ENCODE measurements around the gene EIF3K.
A peak's percentile ranks its signal among the peaks of the same experiment; 100 is the strongest.
"Not testable (repeated sequence)": the region's sequence is repeated elsewhere in the genome, so short reads cannot be mapped to it uniquely, and the experiment has no call there.

The EIF3K gene, protein sequence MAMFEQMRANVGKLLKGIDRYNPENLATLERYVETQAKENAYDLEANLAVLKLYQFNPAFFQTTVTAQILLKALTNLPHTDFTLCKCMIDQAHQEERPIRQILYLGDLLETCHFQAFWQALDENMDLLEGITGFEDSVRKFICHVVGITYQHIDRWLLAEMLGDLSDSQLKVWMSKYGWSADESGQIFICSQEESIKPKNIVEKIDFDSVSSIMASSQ

DNA sequence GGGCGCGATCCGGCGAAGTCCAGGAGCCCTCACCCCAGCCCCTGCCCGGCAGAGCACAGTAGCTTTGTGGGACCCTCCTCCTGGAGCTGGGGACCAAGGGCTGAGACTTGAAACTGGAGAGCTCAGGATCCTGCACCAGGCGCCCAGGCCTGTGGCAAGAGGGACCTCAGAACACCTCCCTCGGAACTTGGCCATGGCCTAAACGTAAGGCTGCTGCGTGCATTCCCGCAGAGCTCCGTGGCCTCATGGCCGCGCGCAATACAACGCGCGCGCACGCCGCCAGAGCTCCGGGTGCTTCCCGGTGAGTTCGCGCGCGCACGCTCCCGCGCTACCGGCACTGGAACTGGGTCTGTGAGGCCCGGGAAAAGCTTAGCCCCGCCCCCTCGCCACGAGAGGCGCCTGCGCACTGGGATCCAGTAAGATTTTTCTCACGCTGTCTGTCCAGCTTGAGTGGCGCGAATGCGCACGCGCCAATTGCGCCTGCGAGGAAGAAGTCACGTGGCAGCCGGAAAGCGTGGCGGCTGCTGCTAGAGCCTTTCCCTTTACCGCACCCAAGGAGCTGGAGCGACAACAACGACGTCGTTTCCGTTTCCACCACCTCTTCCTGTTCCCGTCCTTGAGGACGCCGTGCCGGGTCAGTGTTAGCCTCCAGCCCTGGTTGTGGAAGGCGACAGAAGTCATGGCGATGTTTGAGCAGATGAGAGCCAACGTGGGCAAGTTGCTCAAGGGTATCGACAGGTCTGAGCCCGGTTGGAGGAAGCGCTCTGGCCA is at the start of gene EIF3K:
Gene EIF3K, plus strand, starts transcription at position 599 of the 771 bp plus-strand sequence. Its CDS starts 81 bp downstream, at position 680.
- peak; percentile 99 for DNase-seq (ENCODE audit: low read depth)

DNA sequence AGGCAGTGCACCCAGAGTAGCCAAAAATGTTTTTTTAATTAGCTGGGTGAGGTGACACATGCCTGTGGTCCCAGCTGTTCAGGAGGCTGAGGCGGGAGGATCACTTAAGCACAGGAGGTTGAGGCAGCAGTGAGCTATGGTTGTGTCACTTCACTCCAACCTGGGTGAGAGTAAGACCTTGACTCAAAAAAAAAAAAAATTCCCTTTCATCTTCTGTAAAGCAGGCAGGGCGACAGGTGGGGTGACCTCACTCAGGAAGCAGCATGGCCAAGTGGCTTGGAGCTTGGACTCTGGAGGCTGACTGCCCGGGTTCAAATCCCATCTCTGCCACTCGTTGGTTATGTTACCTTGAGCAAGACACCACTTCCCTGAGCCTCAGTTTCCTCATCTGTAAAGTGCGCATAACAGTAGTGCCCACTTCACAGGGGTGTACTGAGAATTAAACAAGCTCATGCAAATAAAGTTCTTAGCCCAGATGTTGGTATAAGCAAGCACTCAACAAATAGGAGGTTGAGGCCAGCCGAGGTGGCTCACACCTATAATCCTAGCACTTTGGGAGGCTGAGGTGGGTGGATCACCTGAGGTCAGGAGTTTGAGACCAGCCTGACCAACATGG is 49.5 kb upstream of the EIF3K start:
- no peak for DNase-seq (ENCODE audit: low read depth)

DNA sequence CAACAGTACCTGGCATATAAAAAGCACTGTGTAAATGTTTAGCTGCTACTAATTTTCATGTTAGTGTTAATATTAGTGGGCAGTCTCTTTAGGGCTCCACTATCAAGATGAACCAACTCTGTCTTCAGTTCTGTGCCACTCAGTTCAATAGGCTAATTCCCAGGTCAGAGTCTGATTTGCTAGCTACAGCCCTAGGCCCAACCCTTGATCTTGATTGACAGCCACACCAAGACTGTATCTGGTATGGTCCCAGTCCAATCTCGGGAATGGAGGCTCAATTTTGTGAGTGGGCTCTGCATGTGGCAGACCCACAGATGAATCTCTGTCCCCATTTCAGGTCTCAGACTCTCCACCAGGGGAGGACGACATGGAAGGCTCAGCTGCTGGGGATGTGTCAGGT is 47.3 kb upstream of the EIF3K start:
- DNase-seq (ENCODE audit: low read depth), result no peak

DNA sequence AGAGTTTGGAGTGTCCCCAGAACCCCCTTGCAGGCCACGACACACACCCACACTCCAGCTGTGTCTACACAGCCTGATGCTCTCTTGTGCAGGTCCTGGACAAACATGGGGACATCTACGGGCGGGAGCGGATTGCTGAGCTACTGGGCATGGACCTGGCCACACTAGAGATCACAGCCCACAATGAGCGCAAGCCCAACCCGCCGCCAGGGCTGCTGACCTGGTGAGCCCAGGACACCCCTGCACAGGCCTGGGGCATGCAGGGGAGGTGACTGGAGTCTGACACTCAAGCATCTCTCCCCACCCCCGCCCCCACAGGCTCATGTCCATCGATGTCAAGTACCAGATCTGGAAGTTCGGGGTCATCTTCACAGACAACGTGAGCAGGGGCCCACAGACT is 41.2 kb upstream of the EIF3K start:
- no peak for DNase-seq (ENCODE audit: low read depth)

DNA sequence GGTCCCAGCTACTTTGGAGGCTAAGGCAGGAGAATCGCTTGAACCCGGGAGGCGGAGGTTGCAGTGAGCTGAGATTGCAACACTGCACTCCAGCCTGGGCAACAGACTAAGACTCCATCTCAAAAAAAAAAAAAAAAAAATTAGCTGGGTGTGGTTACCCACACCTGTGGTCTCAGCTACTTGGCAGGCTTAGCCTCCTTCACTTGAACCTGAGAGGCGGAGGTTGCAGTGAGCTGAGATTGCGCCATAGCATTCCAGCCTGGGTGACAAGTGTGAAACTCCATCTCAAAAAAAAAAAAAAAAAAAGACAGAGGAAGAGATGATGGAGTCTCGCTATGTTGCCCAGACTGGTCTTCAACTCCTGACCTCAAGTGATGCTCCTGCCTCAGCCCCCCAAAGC is 39.7 kb upstream of the EIF3K start:
- DNase-seq (ENCODE audit: low read depth), result not testable (repeated sequence)

DNA sequence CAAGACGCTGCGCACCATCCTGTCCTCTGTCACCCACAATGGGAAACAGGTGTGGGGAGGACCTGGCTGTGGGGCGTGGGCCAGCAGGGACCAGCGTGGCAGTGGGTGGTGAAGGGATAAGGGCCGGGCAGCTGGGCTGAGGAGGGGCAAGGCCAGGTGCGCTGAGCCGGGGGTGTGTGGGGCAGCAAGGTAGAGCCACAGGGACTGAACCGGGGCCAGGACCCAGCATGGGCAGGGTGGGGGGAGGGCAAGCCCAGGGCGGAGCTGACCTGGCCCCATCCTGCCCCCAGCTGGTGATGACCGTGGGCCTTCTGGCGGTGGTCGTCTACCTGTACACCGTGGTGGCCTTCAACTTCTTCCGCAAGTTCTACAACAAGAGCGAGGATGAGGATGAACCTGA is 38.9 kb upstream of the EIF3K start:
- DNase-seq (ENCODE audit: low read depth), result no peak

DNA sequence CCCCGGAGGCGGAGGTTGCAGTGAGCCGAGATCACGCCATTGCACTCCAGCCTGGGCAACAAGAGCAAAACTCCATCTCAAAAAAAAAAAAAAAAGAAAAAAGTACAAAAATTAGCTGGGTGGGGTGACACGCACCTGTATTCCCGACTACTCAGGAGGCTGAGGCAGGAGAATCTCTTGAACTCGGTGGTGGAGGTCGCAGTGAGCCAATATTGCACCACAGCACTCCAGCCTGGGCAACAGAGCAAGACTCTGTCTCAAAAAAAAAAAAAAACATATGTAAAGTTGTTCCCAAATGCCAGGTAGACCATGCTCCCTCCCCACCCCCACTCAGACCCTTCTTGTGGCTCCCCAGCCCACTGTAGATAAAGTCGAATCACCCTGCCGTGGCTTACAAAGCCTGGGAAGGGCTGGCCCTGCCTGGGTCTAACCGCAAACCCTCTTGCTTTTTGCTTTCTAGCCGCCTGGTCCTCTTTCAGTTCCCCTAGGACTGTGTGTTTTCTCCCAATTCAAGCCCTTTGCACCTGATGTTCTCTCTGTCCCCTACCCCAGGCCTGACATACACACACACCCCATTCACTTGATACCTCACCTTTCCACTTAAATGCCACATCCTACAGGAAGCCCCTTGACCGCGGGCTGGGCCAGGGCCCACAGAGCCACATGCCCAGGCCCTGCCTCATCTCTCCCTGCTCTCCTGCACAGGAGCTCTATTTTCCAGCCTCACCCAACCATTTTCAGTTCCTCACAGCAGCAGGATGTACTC is 35.6 kb upstream of the EIF3K start:
- no peak for DNase-seq (ENCODE audit: low read depth)

DNA sequence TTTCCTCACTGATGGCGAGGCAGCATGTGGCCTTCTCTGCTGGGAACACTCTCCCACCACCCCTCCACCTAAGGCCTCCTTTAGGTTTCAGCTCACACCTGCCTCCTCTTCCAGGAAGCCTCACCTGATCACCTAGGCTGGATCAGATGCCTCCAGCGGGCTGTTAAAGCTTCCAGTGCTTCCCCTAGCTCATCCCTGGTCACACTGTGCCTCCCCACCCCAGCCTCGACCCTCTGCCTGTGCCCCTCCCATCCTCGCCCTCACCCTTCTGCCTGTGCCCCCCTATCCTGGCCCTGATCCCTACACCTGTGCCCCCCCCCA is 35.0 kb upstream of the EIF3K start:
- no peak for DNase-seq (ENCODE audit: low read depth)

DNA sequence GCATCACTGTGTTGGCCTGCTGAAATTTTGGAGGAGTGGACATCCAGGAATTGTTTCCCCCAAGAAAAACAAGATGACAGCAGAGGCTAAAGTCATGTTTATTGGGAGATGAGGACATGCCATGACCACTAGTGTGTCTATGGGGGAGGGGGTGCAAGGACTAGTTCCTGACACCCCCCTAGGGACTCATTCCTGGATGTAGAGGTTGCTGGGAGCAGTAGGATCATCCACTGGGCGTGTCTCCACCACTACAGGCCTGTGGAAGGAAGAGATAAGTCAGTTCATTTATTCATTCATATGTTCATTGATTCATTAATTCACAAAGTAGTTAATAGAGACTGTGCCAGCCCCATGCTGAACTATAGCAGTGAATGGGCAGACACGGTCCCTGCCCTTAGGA is 31.4 kb upstream of the EIF3K start:
- no peak for DNase-seq (ENCODE audit: low read depth)

DNA sequence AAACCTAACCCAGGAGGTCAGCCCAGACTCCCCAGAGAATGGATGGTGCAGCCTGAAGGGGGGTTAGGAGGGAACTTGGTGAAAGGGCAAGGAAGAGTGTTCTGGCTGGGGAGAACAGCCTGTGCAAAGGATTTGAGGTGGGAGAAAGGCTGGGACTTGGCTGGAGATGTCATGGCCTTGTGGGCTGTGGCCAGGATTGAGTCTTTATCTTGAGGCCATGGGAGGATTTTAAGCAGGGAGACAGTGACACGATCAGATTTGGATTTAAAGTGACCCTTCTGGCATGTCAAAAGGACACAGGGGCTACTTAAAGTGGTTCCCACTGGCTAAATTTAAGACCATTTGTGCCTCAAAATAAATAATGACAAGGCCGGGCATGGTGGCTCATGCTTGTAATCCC is 30.9 kb upstream of the EIF3K start:
- no peak for DNase-seq (ENCODE audit: low read depth)

DNA sequence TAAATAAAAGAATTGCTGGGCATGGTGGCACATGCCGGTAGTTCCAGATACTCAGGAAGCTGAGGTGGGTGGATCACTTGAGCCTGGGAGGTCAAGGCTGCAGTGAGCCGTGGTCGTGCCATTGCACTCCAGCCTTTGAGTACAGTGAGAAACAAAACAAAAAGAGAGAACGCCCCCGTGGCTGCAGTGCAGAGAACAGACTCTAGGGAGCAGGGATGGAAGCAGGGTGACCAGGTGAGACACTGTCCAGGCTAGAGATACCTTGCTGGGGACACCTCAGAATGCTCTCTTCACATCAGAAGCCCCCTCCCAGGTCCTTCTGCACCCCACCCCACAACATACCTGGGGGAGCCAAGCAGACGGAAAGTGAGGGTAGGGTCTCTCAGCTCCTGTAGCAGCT is 26.0 kb upstream of the EIF3K start:
- no peak for DNase-seq (ENCODE audit: low read depth)

DNA sequence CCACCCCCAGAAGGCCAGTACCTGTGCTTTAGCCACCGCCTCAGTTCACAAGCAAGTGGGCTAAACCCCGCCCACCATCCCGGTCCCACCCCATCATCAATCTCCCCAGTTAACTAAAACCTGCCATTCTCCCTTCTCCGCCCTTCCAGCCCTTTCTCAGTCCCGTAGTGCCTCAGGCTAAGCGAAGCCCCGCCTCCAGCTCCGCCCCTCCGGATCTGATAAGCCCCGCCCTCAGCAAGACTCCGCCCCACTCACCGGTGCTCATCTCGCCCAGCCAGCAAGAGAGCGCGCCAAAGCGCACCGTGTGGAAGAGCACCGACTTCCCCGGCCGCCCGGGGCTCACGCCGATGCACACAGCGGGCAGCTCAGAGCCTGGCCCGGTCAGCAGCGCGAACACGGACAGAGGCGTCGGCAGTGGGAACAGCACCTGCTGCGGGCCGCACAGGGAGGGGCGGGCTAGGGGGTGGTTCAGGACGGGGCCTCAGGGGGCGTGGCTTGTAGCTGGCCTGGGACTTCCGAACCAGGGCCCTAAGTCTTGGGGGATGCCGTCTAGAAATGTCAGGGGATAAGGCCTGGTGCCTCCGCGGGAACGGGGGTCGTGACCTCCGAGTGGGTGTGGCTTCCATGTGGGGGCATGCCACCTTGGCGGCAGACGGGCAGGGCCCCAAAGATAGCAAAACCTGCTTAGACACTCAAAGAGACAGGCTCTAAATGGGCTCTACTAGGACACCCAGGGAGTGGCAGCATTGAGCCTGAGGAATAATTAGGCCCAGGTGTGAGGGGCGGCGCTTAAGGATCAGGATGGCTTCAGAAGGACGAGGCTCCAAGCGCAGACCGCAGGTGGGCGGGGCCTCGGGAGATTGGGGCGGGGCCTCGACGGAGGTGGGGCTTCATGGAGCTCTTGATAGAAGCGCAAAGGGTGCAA is 22.7 kb upstream of the EIF3K start:
- no peak for DNase-seq (ENCODE audit: low read depth)

DNA sequence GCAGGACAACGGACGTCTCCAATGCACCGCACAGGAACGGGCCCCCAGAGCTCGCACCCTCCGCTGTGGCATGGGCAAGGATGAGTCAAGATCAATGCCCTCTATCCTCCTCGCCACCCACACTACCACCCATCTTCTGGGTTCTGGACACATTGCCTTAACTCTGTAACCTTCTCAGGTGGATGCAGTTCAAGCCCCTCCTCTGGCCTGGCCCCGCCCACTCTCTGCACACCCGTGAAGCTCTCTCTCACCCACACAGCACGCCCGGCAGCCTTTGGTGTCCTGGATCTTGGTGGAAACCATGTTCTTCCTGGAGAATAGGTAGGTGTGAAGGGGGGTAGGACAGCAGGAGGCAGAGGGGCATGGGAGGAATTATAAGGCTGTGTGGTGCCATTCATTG is 21.9 kb upstream of the EIF3K start:
- DNase-seq (ENCODE audit: low read depth), result no peak

DNA sequence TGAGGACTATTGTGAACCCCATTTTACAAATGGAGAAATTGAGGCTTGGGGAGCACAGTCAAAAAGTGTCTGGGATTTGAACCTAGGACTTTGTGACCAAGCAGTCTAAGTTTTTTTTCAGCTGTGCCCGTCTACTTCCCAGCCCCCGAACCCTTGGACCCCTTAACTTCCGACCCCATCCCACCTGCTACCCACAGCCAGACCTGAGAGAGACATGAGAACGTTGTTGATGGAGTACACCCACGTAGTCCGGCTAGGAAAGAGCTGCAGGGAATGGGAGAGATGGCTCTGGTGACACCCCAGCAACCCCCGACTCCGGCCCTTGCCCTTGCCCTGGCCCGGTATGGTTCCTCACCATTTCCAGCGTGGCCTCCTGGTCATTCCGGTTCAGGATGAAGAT is 19.3 kb upstream of the EIF3K start:
- no peak for DNase-seq (ENCODE audit: low read depth)

DNA sequence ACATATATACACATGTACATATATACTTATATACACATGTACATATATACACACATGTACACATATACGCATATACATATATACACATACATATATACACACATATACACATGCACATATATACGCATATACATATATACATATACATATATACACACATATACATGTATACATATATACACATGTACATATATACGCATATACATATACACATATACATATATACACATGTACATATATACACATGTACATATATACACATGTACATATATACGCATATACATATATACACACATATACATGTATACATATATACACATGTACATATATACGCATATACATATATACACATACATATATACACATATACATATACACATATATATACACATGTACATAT is 16.1 kb upstream of the EIF3K start:
- DNase-seq (ENCODE audit: low read depth), result not testable (repeated sequence)

DNA sequence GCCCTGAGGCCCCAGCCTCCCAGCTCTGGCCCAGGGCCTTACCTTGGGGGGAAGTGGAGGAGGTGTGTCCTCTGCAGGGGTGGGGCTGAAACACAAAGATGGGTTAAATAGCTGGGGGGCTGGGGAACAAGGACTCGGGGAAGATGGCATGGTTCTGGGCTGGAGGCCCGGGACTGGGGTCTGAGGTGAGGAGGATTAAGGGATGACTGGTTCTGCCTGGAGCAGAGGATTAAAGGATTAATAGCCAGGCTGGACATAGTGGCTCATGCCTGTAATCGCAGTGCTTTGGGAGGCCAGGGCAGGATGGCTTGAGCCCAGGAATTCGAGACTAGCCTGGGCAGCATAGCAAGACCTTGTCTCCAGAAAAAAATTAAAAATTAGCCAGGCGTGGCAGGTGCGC is 12.9 kb upstream of the EIF3K start:
- DNase-seq (ENCODE audit: low read depth), result no peak

DNA sequence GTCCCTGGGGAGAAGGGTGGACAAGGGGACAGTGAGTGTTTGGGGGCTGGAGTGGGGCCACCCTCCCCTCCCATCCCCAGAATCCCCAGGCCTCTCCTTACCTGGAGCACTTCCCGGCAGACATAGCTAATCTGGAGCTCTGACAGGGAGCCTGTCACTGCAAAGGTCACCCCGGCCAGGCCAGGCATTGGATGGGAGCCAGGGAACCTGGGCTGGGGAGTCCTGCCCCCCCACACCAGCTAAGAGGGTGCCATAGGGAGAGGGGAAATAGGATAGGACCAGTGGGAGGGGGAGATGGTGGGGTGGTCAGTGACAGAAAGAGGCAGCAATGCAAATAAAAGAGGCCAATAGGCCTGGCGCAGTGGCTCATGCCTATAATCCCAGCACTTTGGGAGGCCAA is 4.7 kb upstream of the EIF3K start:
- DNase-seq (ENCODE audit: low read depth), result no peak

DNA sequence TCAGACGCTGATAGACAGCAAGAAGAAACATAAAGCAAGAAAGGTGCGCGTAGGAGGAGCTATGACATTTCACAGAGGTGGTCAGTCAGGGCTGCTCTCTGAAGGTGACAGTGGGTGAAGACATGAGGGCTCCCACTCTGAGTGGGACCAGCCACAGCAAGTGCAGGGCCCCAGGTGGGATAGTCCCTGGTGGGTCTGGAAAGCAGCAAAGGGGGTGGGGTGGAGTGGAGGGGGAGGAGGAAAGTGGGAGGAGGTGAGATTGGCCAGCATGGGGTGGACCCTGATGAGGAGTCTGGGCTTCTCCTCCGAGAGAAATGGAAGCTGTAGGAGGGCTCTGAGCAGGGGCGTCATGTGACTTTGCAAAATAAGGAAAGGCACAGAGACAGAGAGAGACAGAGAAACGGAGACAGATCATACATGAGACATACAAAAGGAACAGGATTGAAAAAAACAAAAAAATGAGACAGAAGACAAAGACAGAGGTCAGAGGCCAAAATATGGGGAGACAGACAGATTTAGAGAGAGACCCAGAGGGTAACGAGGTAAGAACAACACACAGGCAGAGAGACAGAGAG is 3.9 kb upstream of the EIF3K start:
- no peak for DNase-seq (ENCODE audit: low read depth)

DNA sequence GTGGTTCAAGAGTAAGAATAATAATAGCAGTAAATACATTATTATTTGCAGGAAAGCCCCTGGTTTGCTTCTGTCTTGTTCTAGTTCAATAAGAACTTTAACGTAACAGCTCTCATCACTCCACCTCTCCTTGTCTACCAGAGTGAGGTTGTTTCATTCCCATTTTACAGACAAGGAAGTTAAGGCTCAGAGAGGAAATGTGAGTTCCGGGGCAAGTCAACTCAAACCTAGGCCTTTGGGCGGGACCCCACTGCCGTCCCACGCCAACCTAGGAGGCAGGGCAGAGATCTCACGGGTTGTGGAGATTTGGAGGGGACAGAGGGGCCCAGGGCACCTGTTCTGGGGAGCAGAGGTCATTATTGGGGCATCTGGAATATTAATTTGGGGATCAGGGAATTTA is 2.7 kb upstream of the EIF3K start:
- no peak for DNase-seq (ENCODE audit: low read depth)

DNA sequence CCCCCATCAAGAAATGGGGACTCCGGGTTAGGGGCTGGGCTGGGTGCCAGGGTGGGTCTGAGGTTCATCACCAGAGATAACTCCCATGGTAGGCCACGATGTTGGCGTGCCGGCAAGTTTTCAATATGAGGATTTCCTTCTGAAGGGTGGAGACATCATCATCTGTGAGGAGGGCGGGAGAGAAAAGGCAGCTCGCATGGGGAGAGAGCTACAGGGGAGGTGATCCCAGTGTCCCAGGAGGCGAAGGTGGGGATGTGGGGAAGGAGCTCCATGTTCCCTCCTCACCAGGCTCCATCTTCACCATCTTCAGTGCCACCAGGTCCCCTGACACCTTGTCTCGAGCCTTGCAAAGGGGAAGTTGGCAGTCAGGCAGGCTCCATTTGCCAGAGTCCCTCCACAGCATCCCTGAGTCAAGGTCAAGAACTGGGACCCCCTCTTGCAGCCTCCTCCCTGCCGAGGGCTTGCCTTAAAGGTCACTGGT is 1.7 kb upstream of the EIF3K start:
- DNase-seq (ENCODE audit: low read depth), result no peak

Measured in fibroblast of the conjunctiva (primary cell).